Hematopoietic multipotent progenitor cell treated with erythropoietin and hydrocortisone succinate and interleukin-3 and kit ligand, for 4 days (in vitro differentiated cells): ENCODE results near the gene FCF1.

Experiments
- DNase-seq: peaks from one replicate; pipeline ENCODE4 v3.0.0-alpha.2; 2015

Gene FCF1, protein sequence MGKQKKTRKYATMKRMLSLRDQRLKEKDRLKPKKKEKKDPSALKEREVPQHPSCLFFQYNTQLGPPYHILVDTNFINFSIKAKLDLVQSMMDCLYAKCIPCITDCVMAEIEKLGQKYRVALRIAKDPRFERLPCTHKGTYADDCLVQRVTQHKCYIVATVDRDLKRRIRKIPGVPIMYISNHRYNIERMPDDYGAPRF

DNA sequence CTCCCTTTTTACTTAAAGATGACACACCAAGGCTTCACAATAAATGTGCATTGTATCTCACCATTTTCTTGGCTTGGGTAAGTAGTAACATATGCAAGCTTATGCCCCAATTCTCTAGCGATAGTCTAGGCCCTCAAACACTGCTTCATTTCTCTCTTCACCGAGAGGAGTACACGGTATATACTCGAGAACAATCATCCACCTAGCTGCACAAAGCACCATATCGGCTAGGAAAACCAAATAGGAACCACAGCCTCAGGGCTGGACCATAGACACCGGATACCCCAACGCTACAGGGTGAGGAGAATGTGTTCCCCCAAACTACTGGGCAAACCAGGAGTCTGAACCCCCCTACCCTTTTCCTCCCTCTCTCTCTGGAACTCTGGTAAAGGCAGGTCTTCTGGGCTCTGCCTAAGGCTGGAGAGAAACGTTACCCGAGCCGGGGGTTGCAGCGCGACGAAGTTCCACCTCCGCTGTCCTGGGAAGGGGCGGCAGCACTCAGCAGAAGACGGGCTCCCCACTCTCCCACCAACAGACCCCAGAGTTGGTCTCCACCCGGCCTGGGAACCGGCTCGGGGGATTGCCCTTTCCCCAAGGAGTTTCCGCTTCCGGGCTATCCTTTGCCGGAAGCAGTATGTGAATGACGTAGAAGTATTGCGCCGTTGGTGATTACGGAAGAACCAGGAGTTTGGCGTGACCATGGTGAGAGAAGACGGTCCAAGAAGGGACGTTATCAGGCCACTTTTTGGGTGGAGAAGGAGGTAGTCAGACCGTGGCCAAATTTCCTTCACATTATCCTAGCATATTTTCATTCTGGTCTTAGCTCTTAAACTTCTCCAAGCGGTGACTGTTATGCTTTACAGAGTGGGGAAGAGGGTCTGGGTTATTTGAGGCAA lies at the start of gene FCF1, which contains the start of gene AREL1:
Gene FCF1, plus strand, starts transcription at position 646 of the 896 bp plus-strand sequence. Its CDS starts 54 bp downstream, at position 700.
Gene AREL1, minus strand, starts transcription at position 582 of the 896 bp plus-strand sequence. CDS start 27,465 bp downstream, outside the sequence.
- DNase-seq = peak; percentile 97

DNA sequence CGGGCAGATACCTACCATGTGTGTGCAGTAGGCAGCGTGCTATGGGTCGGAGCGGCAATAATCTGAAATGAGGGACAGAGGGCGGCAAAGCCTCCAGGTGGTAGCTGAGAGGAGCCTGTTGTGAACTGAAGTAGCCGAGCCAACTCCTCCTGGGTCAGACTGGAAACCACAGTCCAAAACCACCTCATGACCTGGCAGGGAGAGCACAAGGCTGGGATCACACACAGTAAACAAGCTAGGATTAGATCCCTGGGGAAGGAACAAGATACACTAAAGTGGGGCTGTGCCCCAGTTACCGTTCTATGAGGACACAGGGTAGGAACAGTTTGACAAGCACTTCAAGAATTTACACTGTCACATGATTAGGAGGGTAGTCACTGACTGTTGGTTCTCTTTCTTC lies 49.1 kb upstream of the FCF1 start:
- DNase-seq = no peak

DNA sequence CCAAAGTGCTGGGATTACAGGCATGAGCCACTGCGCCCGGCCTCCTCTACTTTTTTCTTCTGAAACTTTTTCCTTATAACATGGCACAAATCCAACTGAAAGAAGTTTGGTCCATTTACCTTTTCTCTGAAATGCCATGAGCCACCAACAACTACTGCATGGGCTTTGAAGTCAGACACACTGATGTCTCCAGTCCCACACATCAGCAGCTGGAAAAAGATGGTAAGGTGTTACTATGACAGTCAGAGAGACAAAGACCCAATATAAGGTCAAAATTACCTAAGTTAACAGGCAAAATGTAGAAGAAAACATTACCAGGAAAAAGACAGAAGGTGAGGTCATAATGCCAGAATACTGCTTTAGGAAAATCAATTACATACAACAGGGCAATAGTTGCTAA lies 48.2 kb upstream of the FCF1 start:
- DNase-seq = no peak

DNA sequence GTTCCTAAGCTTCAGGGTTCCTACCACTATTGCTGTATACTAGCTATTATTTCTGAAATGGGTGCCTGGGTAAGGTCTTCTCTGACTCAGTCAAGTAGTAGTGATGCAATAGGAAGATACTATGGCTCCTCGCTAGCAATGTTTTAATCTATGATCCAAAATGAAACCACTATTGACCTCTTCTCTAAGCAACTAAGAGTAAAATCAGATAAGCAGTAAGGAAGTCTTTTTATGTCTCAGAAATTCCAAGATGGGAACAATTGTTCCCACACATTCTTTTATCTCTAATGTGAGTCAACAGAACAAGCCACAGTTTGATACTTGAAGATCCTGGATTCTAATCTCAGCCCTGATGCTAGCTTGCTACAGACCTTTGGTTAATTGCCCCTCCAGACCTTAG lies 45.2 kb upstream of the FCF1 start:
- no peak for DNase-seq

DNA sequence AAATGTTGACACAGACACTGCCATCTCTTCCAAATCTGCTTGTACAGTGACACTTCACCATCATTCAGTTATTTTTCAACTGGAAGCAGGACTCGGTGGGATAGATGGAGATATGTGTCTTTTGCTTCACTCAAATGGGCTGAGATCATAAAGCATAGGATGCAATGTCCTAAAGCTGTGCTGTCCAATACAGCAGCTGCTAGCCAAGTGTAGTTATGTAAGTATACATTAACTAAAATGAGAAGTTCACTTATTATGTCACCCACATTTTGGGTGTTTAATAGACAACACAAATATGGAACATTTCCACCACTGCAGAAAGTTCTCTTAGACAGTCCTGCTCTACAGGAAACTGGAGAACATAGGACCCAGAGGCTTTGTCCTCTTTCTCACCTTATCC lies 43.7 kb upstream of the FCF1 start:
- no peak for DNase-seq

DNA sequence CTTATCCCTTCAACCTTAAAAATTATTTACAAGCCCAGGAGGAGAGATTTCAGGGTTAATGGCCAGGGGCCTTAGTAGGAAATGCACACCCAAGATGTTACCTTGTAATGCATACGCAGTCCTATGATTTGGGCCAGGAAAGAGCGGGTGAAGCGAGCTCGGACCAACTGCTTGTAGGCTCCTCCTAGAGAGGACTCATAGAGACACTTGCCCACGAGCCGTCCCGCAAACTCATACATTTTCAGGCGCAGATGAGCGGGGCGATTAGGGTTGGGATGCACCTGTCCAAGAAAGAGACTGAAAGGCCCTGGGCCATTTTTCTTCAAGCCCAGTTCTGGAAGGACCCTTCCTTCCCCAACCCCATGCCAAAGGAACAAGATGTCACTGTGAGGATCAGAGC lies 43.1 kb upstream of the FCF1 start:
- DNase-seq = no peak

DNA sequence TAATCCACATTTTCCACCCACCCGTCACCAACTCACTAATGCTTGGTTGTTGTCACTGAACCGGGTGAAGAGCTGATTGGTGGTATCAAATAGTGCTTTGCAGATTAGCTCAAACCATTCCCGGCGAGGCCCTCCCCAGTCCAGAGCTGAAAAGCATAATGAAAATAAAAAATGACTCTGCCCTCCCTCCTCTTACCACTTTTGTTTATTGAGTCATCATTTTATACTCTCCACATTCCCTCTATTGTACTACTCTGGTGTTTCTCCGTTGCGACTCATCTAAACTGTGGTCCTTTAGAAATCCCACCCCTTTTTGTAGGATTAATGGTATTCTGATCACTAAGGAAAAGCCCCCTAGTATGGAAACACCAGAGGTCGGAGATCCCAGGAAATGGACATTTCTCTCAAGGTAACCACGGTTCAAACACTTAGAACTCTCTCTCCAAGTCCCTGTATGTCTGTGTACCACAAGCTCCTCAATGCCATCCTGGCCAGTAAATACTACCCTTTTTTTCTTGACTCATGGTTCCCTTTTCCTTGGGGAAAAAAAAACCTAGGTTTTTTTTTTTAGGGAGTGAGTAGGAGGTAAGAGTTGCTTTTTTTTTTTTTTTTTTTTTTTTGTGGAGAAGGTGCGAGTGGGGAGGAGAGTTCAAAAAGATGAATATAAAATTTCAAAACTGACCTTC lies 42.1 kb upstream of the FCF1 start:
- DNase-seq = no peak

DNA sequence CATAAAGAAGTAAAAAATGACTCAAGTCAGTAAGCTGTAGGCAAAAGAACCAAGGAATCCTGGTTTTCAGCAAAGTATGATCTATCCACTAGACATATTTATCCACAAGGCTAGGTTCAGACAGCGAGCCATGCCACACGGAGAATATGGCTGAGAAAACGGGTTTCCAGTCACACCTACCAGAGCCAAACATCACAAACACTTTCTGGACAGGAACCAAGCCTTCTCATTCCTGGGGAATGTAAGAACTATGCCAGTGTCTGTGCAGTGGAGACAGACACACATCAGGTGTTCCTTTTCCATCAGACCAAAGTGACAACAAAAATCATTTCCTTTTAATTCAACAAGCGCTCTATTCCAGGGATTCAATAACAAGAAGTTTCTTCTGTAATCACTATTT lies 41.2 kb upstream of the FCF1 start:
- no peak for DNase-seq

DNA sequence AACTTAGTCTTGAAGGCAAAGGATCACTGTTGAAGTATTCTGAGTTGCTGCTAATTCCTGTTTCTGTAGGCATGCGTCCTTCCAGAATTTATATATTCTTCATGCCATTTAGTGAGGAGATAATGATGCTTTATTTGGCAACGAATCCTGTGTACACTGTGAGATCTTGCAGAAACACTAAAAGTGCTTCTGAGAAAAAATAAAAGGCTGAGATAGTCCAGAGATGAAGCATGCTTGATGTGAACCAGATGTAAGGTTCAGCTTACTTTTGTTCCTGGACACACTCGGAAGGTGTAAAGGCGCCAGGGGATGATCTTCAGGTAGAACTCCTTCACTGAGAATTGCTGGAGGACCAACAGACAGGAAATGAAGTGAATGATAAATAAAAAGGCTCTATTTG lies 39.2 kb upstream of the FCF1 start:
- no peak for DNase-seq

DNA sequence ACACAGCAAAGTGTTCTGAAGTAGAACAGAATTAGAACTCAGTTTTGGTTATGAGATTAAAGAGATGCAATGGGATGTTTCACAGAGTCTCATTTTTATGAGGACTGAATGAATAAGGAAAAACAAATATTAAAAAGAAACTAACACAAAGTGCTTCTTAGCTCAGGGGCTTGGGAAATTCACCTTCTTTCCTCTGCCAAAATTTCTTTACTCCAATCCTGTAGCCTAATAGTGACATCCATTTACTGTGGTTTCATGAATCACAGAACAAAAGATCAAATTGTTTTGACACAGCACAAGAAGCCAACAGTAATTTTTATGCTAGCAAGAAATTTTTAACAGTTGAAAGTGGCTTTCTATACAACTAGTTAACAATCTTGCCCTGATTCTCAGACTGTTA lies 37.7 kb upstream of the FCF1 start:
- DNase-seq = no peak

DNA sequence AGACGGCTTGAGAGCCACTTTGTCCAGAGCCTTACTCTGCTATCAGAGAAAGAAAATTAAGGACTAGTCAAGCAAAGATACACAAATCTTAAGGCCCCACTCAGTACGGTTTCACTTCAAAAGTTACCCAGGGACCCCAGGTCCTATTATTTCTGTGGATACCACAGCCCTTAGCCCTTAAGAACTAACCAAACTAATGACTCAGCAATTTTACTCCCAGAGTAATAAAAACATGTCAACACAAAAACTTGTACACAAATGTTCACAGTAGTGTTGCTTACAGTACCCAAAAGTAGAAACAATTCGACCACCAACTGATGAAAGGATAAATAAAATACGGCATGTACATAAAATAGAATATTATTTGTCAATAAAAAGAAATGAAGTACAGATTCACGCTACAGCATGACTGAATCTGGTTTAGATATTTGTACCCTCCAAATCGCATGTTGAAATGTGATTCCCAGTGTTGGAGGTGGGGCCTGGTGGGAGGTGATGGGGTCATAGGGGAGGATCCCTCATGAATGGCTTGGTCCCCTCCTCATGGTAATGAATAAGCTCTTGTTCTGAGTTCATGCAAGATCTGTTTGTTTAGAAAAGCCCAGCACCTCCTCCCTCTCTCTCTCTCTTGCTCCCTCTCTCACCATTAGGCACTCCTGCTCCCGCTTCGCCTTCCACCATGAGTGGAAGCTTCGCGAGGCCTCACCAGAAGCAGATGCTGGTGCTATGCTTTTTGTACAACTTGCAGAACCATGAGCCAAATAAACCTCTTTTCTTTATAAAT lies 30.6 kb upstream of the FCF1 start:
- no peak for DNase-seq

DNA sequence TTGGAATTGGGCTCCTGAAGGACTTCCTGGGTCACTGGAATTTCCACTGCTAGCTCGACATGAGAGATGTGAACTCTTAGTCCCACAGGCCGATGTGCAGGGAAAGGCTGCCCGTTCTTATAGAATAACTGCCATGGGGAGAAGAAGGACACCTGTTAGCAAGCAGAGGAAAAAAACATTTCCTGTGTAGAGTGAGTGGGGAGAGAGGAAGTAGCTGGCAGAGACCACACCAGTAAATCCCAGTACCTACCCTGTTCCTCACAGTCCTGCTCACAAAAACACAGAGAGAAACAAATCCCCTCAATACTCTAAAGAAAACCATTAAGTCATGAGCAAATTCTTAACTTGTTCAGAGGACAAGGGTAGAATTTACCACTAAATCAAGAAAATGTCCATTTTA lies 29.5 kb upstream of the FCF1 start:
- no peak for DNase-seq

DNA sequence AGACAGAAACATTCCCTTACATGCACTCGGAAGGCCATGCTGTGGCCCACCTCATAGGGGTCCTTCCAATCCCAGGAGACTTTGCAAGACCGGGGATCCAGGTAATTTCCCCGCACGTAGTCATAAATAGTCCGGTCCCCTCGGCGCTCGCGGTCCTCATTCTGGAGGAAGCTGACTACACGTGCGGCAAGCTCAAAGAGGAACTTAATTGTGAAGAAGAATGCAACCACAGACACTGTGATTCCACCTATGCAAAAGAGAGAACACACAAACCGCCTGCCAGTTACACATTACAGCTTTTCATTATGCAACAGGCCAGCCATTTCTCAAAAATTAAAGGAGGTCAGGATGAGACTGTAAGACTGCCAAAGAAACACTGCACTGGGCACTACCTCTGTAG lies 28.5 kb upstream of the FCF1 start:
- peak; percentile 85 for DNase-seq

DNA sequence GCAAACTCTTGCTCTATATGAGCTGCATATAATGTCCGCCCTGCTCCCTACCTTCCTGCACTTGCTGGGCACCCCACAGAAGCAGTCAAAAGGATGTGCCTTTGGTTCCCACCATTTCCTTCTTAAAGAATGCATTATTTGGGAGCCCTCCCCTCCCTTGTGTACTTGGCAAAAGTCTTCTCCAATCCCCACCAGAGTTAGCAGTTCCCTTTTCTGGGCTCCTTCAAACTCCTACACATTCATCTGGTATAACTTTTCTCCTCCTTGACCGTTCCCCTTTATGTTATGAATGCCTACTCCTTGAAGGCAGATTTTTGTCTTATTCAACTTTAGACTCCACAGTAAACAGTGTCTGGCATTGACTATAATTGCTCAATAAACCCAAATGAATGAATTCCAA lies 27.9 kb upstream of the FCF1 start:
- DNase-seq = peak; percentile 41

DNA sequence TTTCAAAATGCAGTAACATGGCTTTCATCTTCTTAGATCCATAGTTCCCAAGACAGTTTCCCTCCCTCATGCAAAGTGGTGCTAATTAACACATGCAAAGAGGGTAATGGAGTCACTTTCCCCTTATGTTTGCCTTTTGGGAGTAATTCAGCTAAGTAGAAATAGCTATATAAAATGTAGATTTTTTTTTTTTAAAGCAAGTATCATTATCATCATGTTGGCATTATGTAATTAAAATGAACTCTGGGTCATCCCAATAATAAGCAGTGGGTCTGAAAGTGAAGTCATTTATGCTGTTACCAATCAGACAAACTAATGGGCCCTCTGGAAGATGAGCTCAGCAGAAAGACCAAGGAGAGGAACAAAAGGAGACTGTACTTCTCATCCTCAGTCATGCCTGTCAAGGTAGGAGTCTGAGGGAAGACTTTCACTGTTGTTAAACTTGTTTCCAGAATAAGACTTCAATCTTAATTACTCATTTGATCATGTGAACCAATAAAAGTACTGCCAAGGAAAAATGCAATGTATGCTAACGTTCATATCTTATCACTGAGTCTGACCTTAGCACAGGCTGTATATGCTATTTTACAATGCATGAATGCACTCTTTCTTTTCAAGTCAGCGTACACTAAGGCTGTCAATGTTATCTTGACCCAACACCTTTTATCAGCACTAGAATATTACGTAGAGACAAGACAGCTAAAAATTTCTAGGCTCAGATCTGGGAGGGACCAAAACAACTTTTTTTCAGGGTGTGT lies 26.8 kb upstream of the FCF1 start:
- peak; percentile 52 for DNase-seq

DNA sequence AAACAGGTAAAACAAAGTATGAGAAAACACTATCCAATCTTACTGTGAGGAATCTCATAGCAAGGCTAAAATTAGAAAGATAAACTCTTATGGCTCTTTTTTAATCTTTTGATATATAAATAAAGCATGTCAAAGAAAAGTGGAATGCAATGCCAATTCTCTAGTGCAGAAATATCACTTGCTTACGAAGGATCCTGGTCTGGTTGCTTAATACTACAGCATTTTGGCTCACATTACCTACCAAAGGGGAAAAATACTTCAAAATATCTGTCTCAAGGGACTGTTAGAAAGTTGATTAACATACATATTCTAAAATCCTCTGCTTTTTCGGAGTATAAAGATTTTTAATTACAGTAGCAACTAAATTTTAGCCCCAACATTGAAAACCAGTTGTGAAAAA lies 21.5 kb upstream of the FCF1 start:
- no peak for DNase-seq

DNA sequence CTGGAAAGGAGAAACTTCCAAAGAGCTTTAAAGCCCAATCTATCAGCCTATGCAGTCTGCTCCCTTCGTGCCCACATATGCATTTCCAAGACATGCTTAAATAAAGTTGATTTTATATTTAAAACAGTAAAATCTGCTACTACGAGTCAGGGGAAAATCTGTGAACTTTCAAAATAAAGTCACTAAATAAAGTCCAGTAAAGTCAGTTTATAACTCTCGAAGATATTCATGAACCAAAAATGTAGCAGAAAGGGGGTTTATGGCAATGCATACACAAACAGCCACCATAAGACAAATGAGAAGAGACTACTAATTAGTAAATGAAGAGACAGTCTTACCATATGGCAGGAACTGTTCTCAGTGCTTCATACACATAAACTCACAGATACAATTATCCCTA lies 19.8 kb upstream of the FCF1 start:
- DNase-seq = no peak

DNA sequence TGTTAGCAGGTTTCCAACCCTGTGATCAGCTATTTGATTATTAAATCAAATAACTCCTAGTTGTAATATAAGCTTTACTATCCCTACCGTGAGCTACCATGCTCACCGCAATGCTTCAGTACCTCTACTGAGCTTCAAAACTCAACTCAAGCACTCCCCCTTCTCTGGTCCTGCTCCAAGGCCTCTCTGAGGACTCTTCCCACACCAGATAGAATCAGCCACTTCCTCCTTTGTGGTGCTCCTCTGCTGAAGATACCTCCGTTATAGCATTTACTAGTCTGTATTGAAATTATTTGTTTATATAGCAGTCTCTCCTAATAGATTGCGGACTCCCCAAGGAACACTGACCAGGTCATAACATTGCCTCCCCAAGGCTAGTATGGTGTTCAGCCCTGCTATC lies 17.5 kb upstream of the FCF1 start:
- DNase-seq = peak; percentile 77

DNA sequence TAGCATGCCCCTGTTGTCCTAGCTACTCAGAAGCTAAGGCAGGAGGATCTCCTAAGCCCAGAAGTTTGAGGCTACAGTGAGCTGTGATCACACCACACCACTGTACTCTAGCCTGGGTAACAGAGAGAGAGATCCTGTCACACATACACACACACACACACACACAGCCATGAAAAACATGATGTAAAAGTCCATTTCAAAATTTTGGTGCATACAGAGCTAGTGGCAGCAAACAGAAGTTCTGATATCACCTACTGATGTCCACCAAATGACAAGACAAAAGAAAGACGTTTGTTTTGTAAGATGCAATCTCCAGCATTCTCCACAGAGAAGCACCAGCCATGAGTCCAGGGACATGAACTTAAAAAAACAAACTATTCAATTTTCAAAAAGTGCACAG lies 15.9 kb upstream of the FCF1 start:
- DNase-seq = no peak

DNA sequence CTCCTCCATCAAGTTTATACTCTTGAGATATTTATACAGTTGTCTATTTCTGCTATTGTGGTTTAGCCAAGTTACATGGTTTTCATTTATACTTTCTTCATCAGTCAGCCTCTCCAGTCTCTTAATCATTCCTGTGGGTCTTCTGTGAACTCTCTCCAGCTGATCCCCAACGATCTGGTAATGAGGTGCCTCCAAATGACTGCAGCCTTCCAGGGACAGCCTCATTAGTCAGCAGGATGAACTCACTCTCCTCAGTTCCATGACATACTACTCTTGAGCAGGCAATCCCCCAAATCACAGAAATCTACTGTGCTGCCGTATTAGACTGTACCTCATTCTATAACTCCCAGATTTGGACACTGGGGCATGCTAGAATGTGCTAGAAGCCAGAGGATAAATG lies 15.4 kb upstream of the FCF1 start:
- DNase-seq = no peak

DNA sequence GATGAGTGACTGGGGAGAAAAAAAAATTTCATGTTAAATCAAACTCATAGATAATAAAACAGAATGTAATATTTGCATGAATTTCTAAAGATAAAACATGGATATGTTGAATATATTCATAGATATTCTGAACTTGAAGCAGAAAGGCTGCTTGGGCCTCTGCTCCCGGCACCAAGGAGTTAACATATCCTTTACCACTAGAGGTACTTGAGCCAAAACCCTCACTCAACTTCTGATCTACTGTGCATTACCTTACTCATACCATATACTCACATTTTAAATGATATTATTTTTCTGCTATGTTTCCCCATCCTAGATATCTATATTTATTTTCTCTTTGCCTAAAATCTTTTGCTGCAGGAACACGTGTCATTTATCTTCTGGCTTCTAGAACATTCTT lies 15.0 kb upstream of the FCF1 start:
- DNase-seq = no peak

DNA sequence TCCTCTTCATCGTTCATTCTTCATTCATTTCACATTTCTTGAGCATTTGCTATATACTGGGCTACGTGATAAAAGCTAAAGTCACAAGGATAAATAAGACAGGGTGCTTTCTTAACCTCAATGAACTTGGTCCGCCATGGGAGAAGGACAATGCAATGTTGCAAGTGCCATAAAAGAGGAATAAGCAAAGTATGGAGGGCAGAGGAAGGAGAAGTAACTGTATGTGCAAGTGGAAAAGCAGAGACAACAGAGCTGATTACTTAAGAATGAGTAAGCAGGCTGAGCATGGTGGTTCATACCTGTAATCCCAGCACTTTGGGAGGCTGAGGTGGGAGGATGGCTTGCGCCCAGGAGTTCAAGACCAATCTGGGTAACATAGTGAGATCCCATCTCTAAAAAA lies 14.5 kb upstream of the FCF1 start:
- DNase-seq = no peak
